Left lung (tissue), 10 donors: ENCODE data around the gene TPM3. TPM values are rescaled to one million over a fixed set of nuclear protein-coding genes. Genes with fewer than 3 reads are reported as not detected.

Experiments
- ATAC-seq: fragments of 200-7000 bp; cut with Tn5 transposase; one replicate; pipeline ENCODE4 v1.9.1; 2020; ENCODE audit warnings: moderate library complexity
- DNase-seq, 4 donors: peaks; one replicate each; pipeline ENCODE4 v3.0.0-alpha.2; 2013 to 2020
- H3K27ac ChIP-seq, 2 donors: fragments of 200-600 bp; sonication (generic) in 1 of 2; one replicate each; pipeline versions ENCODE4 v1.5.0 to v1.8.0; 2020 to 2021
- H3K27me3 ChIP-seq, 2 donors: fragments of 200-600 bp; sonication (generic) in 1 of 2; one replicate each; pipeline versions ENCODE4 v1.5.0 to v1.8.0; 2020 to 2021
- H3K36me3 ChIP-seq, 2 donors: fragments of 200-600 bp; sonication (generic) in 1 of 2; one replicate each; pipeline versions ENCODE4 v1.5.0 to v1.8.0; 2020 to 2021
- H3K4me1 ChIP-seq, 2 donors: fragments of 200-600 bp; one replicate each; pipeline ENCODE4 v1.8.0; 2021
- H3K4me3 ChIP-seq, 2 donors: fragments of 200-600 bp; sonication (generic) in 1 of 2; one replicate each; pipeline versions ENCODE4 v1.5.0 to v1.8.0; 2020 to 2021; ENCODE audit warnings: mild to moderate bottlenecking in 1 of 2
- H3K9me3 ChIP-seq, 2 donors: fragments of 200-600 bp; sonication (generic) in 1 of 2; one replicate each; pipeline versions ENCODE4 v1.5.0 to v1.8.0; 2020 to 2021
- intact Hi-C, 2 donors: fragments of 100-400 bp; cut with DNase I; formaldehyde crosslinking; loops; one replicate each; pipeline versions ENCODE4 v1.11.2 to v1.14.2; 2022
- polyA plus RNA-seq, 6 donors: library from polyadenylated mRNA; unstranded; fragments of 120-200 nt; gene quantifications; one replicate each; pipeline ENCODE4 v1.2.1, GENCODE V29; 2013; ENCODE audit not compliant: insufficient read length in 6 of 6
- total RNA-seq, 2 donors: library from RNA; stranded (reverse); fragmentation: NEBNext Ultra II Directional; extraction: Animal tissue kit (Norgen Biotek cat#: 25700); gene quantifications; one replicate each; pipeline ENCODE4 v1.2.1, GENCODE V29; 2021
- TF ChIP-seq, protein P1 (sequence below), 2 donors: fragments of 200-600 bp; sonication (generic) in 1 of 2; IDR thresholded peaks; one replicate each; pipeline versions ENCODE4 v1.5.0 to v1.8.0; 2021; ENCODE audit warnings: antibody characterized with exemption in 2 of 2
- donor health status: DM: no; HTN: yes; CAD: no.
- donor health status: DM: no; HTN: no; CAD: no.

The TPM3 gene
- total and polyA plus RNA-seq, 8 donors: 220 to 406 (median 257) TPM

GRCh38 chr1:154223621-154224020, 31.7 kb upstream of the TPM3 start:
- Histone ChIP-seq H3K4me3 (no peak overlapping the region), H3K4me1 (peaks cover 28 to 71% of the 10 kb centered on the region in 2 donors), H3K27ac (no peak overlapping the region), H3K27me3 (no peaks in the 10 kb centered on the region), H3K9me3 (no peaks in the 10 kb centered on the region), H3K36me3 (peaks cover 0 to 44% of the 10 kb centered on the region in 2 donors)
- DNase-seq (no peak), ATAC-seq (no peak)
- TF ChIP-seq, protein P1, sequence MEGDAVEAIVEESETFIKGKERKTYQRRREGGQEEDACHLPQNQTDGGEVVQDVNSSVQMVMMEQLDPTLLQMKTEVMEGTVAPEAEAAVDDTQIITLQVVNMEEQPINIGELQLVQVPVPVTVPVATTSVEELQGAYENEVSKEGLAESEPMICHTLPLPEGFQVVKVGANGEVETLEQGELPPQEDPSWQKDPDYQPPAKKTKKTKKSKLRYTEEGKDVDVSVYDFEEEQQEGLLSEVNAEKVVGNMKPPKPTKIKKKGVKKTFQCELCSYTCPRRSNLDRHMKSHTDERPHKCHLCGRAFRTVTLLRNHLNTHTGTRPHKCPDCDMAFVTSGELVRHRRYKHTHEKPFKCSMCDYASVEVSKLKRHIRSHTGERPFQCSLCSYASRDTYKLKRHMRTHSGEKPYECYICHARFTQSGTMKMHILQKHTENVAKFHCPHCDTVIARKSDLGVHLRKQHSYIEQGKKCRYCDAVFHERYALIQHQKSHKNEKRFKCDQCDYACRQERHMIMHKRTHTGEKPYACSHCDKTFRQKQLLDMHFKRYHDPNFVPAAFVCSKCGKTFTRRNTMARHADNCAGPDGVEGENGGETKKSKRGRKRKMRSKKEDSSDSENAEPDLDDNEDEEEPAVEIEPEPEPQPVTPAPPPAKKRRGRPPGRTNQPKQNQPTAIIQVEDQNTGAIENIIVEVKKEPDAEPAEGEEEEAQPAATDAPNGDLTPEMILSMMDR (IDR thresholded peaks at IDR 0.05): no peak
- intact Hi-C loops: no loop called here

DNA sequence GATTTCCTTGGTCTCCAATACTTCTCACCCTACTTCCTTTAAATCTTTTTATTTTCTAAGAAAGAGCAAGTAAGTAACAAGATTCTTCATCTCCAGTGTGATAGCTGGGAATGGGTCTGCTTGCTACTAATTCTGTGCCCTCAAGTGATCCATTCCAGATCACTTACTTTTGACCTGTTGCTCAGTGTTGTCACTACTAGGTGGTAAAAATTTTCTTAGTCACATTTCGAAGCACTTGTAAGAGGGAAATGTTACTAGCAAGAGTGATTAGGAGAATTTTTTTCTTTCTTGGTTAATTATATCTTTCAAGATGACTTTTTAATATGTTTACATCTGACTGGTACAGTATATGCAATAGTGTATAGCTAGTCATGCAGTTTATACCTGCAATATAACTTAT, 31.0 kb upstream of the TPM3 start:
- H3K4me3 ChIP-seq: no peak overlapping the region
- peaks cover 32 to 78% of the 10 kb centered on the region in 2 donors for H3K4me1 ChIP-seq
- H3K36me3 ChIP-seq: peaks cover 0 to 44% of the 10 kb centered on the region in 2 donors
- intact Hi-C loops: no loop called here
- H3K9me3 ChIP-seq: no peaks in the 10 kb centered on the region
- TF ChIP-seq, protein P1 (IDR thresholded peaks at IDR 0.05): no peak
- DNase-seq (no peak), ATAC-seq (no peak)
- H3K27me3 ChIP-seq: no peaks in the 10 kb centered on the region
- H3K27ac ChIP-seq: peak overlapping the region; percentile 42 to 95

DNA sequence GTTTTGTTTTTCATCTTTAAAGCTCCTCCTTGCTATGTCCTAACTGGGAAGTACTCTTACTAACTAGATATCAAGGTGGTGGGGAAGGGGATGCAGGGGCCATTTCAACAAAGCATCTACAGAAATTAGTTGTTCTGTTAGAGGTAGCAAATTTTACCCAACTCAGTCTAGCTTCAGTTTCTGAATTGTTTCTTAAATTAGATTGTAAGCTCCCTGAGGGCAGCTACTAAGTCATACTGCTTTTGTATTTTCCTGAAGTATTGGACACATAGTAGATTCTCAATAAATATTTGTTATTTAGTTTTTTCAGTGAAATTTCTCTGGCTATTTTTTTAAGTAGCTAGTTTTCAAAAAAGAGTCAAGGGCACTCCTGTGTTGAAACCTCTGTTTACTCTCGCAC, 30.6 kb upstream of the TPM3 start:
- Histone ChIP-seq H3K9me3 (no peaks in the 10 kb centered on the region), H3K4me3 (peak overlapping the region in 1 of 2 donors; percentile 85), H3K4me1 (peaks cover 32 to 81% of the 10 kb centered on the region in 2 donors), H3K36me3 (peaks cover 0 to 44% of the 10 kb centered on the region in 2 donors), H3K27ac (peak overlapping the region; percentile 95 to 99), H3K27me3 (no peaks in the 10 kb centered on the region)
- ATAC-seq: no peak
- intact Hi-C loops: no loop called here
- DNase-seq: no peak
- TF ChIP-seq, protein P1 (IDR thresholded peaks at IDR 0.05): no peak

DNA sequence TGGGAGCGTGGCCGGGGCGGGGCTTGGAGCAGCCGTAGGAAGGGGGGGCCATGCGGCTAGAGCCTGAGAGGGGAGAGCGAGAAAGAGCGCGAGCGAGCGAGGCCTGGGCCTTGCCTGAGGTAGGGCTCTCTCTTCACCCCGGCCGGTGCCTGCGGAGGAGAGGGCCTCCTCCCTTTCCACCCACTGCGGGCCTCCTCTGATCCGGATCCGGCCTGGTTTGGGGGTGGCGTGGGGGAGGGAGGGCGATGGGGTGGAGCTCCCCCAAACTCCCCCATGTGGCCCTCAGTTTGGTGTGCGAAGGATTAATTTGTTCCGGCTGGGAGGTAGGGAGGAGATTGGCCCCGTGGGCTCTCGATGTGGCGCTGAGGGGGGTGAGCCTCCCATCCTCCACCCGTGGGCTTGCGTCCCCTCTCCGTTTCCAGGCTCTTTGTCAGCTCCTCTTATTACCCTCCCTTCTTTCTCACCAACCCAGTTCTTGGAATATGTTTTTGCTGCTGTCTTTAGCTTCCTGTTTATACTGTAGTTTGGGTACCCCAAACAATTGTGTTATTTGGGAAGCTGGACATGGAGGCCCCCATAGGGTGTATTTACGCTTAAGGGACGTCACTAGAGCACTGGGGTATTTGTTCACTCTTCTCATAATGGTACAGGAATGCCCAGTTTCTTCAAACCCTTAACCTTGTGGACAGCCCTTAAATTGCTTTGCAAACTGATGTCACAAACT, 29.5 kb upstream of the TPM3 start:
- peak overlapping the region; percentile 95 to 99 for H3K27ac ChIP-seq
- TF ChIP-seq, protein P1 (IDR thresholded peaks at IDR 0.05): no peak
- DNase-seq (peak; percentile 50 to 91 (median 72)), ATAC-seq (peak; percentile 51)
- no peaks in the 10 kb centered on the region for H3K27me3 ChIP-seq
- peak overlapping the region; percentile 74 to 85 for H3K4me3 ChIP-seq
- intact Hi-C loops: no loop called here
- peaks cover 0 to 44% of the 10 kb centered on the region in 2 donors for H3K36me3 ChIP-seq
- peaks cover 32 to 76% of the 10 kb centered on the region in 2 donors for H3K4me1 ChIP-seq
- H3K9me3 ChIP-seq: no peaks in the 10 kb centered on the region

- Histone ChIP-seq H3K36me3 (peaks cover 0 to 44% of the 10 kb centered on the region in 2 donors), H3K9me3 (no peaks in the 10 kb centered on the region), H3K27ac (peak overlapping the region; percentile 95 to 99), H3K4me3 (peak overlapping the region; percentile 74 to 85), H3K27me3 (no peaks in the 10 kb centered on the region), H3K4me1 (peaks cover 32 to 70% of the 10 kb centered on the region in 2 donors)
- DNase-seq (no peak), ATAC-seq (no peak)
- intact Hi-C loops: no loop called here
- TF ChIP-seq, protein P1 (IDR thresholded peaks at IDR 0.05): no peak
These were observed 29.0 kb upstream of the TPM3 start for GRCh38 chr1:154220970-154221277.
